Large intestine (tissue), 12 donors: ENCODE data around the gene C2orf66. TPM values are rescaled to one million over a fixed set of nuclear protein-coding genes. Genes with fewer than 3 reads are reported as not detected.
A peak's percentile ranks its signal among the peaks of the same experiment; 100 is the strongest.

Experiments used
- DNase-seq, 2 donors: peaks; one replicate each; pipeline versions ENCODE4 v3.0.0 to v3.0.0-alpha.2; 2013
- H3K27ac ChIP-seq: one replicate; pipeline ENCODE4 v1.5.1; 2013; ENCODE audit warnings: low read length
- H3K27me3 ChIP-seq: 2 replicates; pipeline ENCODE4 v1.6.1; 2013; ENCODE audit warnings: low read length; ENCODE audit not compliant: control insufficient read depth, insufficient read depth
- H3K36me3 ChIP-seq: 2 replicates; pipeline ENCODE4 v1.6.1; 2013; ENCODE audit warnings: low read length; ENCODE audit not compliant: control insufficient read depth, insufficient read depth
- H3K4me1 ChIP-seq: one replicate; pipeline ENCODE4 v1.6.1; 2013; ENCODE audit warnings: low read length; ENCODE audit not compliant: control insufficient read depth, insufficient read depth
- H3K4me3 ChIP-seq: one replicate; pipeline ENCODE4 v1.5.1; 2013; ENCODE audit warnings: low read length
- H3K9me3 ChIP-seq: one replicate; pipeline ENCODE4 v1.6.1; 2013; ENCODE audit warnings: mild to moderate bottlenecking, low read depth, low read length, moderate library complexity; ENCODE audit not compliant: control insufficient read depth
- WGBS: methylation state at CpG from one replicate; pipeline ENCODE4 v1.1.5; 2013; ENCODE audit warnings: low lambda C conversion rate; ENCODE audit not compliant: insufficient coverage; 5-methylcytosine and 5-hydroxymethylcytosine counted together
- long read RNA-seq, 11 donors: transcript quantifications; one replicate each; lab custom pipeline, GENCODE V29; 2026
- polyA plus RNA-seq: library from polyadenylated mRNA; unstranded; fragments of 120-200 nt; gene quantifications from one replicate; pipeline ENCODE4 v1.2.1, GENCODE V29; 2013

The C2orf66 gene
- 0.24 TPM for polyA plus RNA-seq
- long read RNA-seq, donor 1, partial matches to known transcripts: 0 of 1 reads
- long read RNA-seq, donor 1, other reads (novel, unspliced or antisense): 0 of 1 reads
- long read RNA-seq, donor 2: 0 reads
- long read RNA-seq, donor 3: 0 reads
- long read RNA-seq, donor 4: 0 reads
- long read RNA-seq, donor 5: 0 reads
- long read RNA-seq, donor 6: 0 reads
- long read RNA-seq, donor 7: 0 reads
- long read RNA-seq, donor 8: 0 reads
- long read RNA-seq, donor 9: 0 reads
- long read RNA-seq, donor 10: 0 reads
- long read RNA-seq, donor 11: 0 reads

GRCh38 chr2:196809260-196809659 is at the start of gene C2orf66:
TSS of gene C2orf66 (minus strand) at chr2:196809355. CDS start at chr2:196809336, 19 bp downstream.
- Histone ChIP-seq H3K27ac (no peak within 1 kb of the TSS), H3K4me1 (no peaks in the 10 kb centered on the region), H3K9me3 (no peaks in the 10 kb centered on the region), H3K27me3 (peaks cover 3% of the 10 kb centered on the region), H3K36me3 (no peaks in the 10 kb centered on the region), H3K4me3 (no peak within 1 kb of the TSS)
- DNase-seq: no peak
- 86% methylated on average over 1 of the region's 1 CpG for WGBS

GRCh38 chr2:196854629-196855028 is 45.5 kb upstream of the C2orf66 start:
- Histone ChIP-seq H3K4me1 (peaks cover 5% of the 10 kb centered on the region), H3K27ac (no peak overlapping the region), H3K27me3 (no peaks in the 10 kb centered on the region), H3K9me3 (peaks cover 6% of the 10 kb centered on the region), H3K36me3 (peaks cover 7% of the 10 kb centered on the region), H3K4me3 (no peak overlapping the region)
- no peak for DNase-seq
- no CpG with 5 or more reads among the region's 1 CpG for WGBS

- no peak overlapping the region for H3K4me3 ChIP-seq
- 43% methylated on average over 3 of the region's 4 CpGs for WGBS
- no peaks in the 10 kb centered on the region for H3K27me3 ChIP-seq
- no peaks in the 10 kb centered on the region for H3K9me3 ChIP-seq
- H3K4me1 ChIP-seq: peaks cover 5% of the 10 kb centered on the region
- H3K36me3 ChIP-seq: peaks cover 5% of the 10 kb centered on the region
- peak in 1 of 2 donors; percentile 58 for DNase-seq
- H3K27ac ChIP-seq: no peak overlapping the region
Measured at GRCh38 chr2:196853301-196854087, 44.3 kb upstream of the C2orf66 start.

DNA sequence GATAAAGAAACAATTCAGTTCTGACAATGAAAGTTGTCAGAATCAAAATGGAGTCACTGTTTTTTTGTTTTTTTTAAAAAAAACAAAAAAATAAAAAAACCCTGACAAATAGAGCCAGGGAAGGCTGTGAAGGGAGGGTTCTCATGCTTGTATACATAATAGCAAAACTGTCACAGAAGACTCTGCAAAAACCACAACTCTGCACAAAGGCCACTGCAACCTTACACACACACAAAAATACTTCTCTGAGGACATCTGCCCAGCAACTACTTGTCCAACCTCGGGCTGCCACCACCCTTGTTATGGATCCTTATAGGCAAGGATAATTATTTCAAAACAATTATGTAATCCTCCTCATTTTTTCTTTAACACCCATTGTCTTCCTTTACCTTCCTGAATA is 41.9 kb upstream of the C2orf66 start:
- peaks cover 2% of the 10 kb centered on the region for H3K36me3 ChIP-seq
- no peak overlapping the region for H3K27ac ChIP-seq
- no peaks in the 10 kb centered on the region for H3K27me3 ChIP-seq
- no peak overlapping the region for H3K4me3 ChIP-seq
- H3K4me1 ChIP-seq: peaks cover 5% of the 10 kb centered on the region
- H3K9me3 ChIP-seq: no peaks in the 10 kb centered on the region
- no CpG with 5 or more reads among the region's 1 CpG for WGBS
- no peak for DNase-seq

- Histone ChIP-seq H3K27me3 (no peaks in the 10 kb centered on the region), H3K27ac (no peak overlapping the region), H3K9me3 (no peaks in the 10 kb centered on the region), H3K4me1 (peaks cover 5% of the 10 kb centered on the region), H3K36me3 (peaks cover 3% of the 10 kb centered on the region), H3K4me3 (no peak overlapping the region)
- DNase-seq: peak; percentile 32 to 44
Measured at GRCh38 chr2:196849895-196850294, 40.7 kb upstream of the C2orf66 start.

- H3K36me3 ChIP-seq: peaks cover 5% of the 10 kb centered on the region
- no peak overlapping the region for H3K27ac ChIP-seq
- no peaks in the 10 kb centered on the region for H3K27me3 ChIP-seq
- H3K9me3 ChIP-seq: no peaks in the 10 kb centered on the region
- no peaks in the 10 kb centered on the region for H3K4me1 ChIP-seq
- no peak overlapping the region for H3K4me3 ChIP-seq
- no peak for DNase-seq
Measured at GRCh38 chr2:196846295-196846694, 37.1 kb upstream of the C2orf66 start.

GRCh38 chr2:196845371-196845770 is 36.2 kb upstream of the C2orf66 start:
- 91% methylated on average over 3 of the region's 3 CpGs for WGBS
- Histone ChIP-seq H3K27me3 (no peaks in the 10 kb centered on the region), H3K4me3 (no peak overlapping the region), H3K36me3 (peaks cover 6% of the 10 kb centered on the region), H3K27ac (no peak overlapping the region), H3K4me1 (no peaks in the 10 kb centered on the region), H3K9me3 (no peaks in the 10 kb centered on the region)
- no peak for DNase-seq

GRCh38 chr2:196840171-196840570 is 31.0 kb upstream of the C2orf66 start:
- Histone ChIP-seq H3K36me3 (peaks cover 14% of the 10 kb centered on the region), H3K4me1 (no peaks in the 10 kb centered on the region)
- WGBS: 100% methylated on average over 1 of the region's 2 CpGs

DNA sequence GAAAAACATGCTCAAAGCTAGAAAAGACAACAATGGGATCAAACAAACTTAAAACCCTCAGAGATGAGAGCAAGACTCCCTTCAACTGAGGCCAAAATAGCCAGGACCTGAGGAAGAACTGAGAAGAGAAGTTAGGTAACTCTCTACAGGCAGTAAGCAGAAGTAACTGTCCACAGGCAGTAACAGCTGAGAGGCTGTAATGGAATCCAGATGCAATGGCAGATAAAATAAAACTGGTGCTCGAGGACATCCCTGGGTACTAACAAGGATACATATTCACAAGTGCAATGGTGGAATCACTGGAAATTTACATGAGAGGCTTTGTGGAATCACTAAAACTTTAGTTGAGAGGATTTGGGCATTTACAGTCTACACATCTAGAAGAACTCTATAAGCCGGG is 30.4 kb upstream of the C2orf66 start:
- H3K27me3 ChIP-seq: no peaks in the 10 kb centered on the region
- no peak for DNase-seq
- no peaks in the 10 kb centered on the region for H3K4me1 ChIP-seq
- H3K27ac ChIP-seq: no peak overlapping the region
- H3K36me3 ChIP-seq: peaks cover 14% of the 10 kb centered on the region
- H3K9me3 ChIP-seq: no peaks in the 10 kb centered on the region
- no CpG with 5 or more reads among the region's 2 CpGs for WGBS
- no peak overlapping the region for H3K4me3 ChIP-seq

More at GRCh38 chr2:196840171-196840570, 31.0 kb upstream of the C2orf66 start:
- Histone ChIP-seq H3K27me3 (no peaks in the 10 kb centered on the region), H3K9me3 (no peaks in the 10 kb centered on the region), H3K27ac (no peak overlapping the region), H3K4me3 (no peak overlapping the region)
- DNase-seq: no peak

- Histone ChIP-seq H3K4me1 (no peaks in the 10 kb centered on the region), H3K4me3 (no peak overlapping the region), H3K27me3 (no peaks in the 10 kb centered on the region), H3K27ac (no peak overlapping the region), H3K36me3 (peaks cover 12% of the 10 kb centered on the region), H3K9me3 (no peaks in the 10 kb centered on the region)
- DNase-seq: no peak
Measured at GRCh38 chr2:196836440-196836839, 27.3 kb upstream of the C2orf66 start.

DNA sequence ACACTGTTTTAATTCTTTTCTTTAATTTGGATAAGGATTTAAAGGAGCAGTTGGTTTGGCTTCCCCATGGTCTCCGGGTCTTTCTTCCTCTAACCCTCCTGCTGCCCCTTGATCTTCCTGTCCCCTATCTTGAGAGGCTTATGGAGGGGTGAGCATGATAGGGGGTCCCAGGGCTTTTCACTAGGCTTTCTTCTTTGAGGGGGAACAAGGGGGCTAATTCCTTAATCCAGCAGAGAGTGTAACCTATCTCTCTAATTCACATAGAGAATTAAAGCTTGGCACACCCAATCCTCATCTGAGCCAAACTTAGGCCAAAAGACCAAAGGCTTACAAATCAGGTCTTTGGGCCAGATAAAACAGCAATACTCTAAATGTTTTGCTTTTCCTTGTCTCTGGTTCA is 21.5 kb upstream of the C2orf66 start:
- Histone ChIP-seq H3K9me3 (no peaks in the 10 kb centered on the region), H3K27me3 (no peaks in the 10 kb centered on the region), H3K36me3 (peaks cover 3% of the 10 kb centered on the region), H3K4me1 (peaks cover 4% of the 10 kb centered on the region), H3K27ac (no peak overlapping the region), H3K4me3 (no peak overlapping the region)
- DNase-seq: no peak
- no CpG with 5 or more reads among the region's 1 CpG for WGBS
